GM12878 (cell line): Measurements from ENCODE around the gene DST. TPM values are rescaled to one million over a fixed set of nuclear protein-coding genes. Genes with fewer than 3 reads are reported as not detected.

Source experiments
- ATAC-seq: fragments of 200-7000 bp; cut with Tn5 transposase; 3 replicates; pipeline ENCODE4 v1.9.1; 2020; ENCODE audit warnings: mild to moderate bottlenecking, moderate library complexity
- BruUV-seq: library from RNA; stranded (reverse); fragments of 400-500 nt; replicated peaks from 2 replicates; lab custom pipeline; 2021; lab: Mats Ljungman, UMichigan
- CTCF ChIA-PET: fragments of 300-600 bp; sonication (Branson Sonifier 250); formaldehyde crosslinking; extraction: SDS; loops from one replicate; lab custom pipeline; 2021; ENCODE audit warnings: inconsistent platforms; lab: Yijun Ruan, JAX
- POLR2A ChIA-PET: fragments of 350-600 bp; formaldehyde crosslinking; extraction: SDS; loops from one replicate; lab custom pipeline; 2021; ENCODE audit warnings: inconsistent platforms; lab: Charles Lee
- RAD21 ChIA-PET: fragments of 300-600 bp; sonication (Branson Sonifier 250); formaldehyde crosslinking; loops from one replicate; lab custom pipeline; 2023; ENCODE audit warnings: antibody characterized with exemption; ENCODE audit not compliant: unreplicated experiment; lab: Charles Lee
- SMC1A ChIA-PET: fragments of 300-600 bp; sonication (Branson Sonifier 250); formaldehyde crosslinking; loops from one replicate; lab custom pipeline; 2023; ENCODE audit not compliant: unreplicated experiment, uncharacterized antibody; lab: Charles Lee
- DNase-seq: peaks from one replicate; pipeline ENCODE4 v3.0.0-alpha.2; 2011; ENCODE audit warnings: low read depth, low spot score
- FAIRE-seq: peaks from 3 replicates; lab custom pipeline; 2011; peaks lifted over from hg19 to GRCh38; lab: Jason Lieb, UNC
- H2AFZ ChIP-seq: 2 replicates; pipeline ENCODE4 v1.6.0; 2011; ENCODE audit warnings: low read depth, low read length, control low read depth; ENCODE audit not compliant: control insufficient read depth
- H3K27ac ChIP-seq: 2 replicates; pipeline ENCODE4 v1.5.1; 2011; ENCODE audit warnings: control low read depth; ENCODE audit not compliant: control insufficient read depth, insufficient read depth
- H3K27me3 ChIP-seq, 2 experiments: replicated peaks in 1 of 2; 2 replicates each; pipeline versions ENCODE4 v1.6.0 to v1.6.1; 2011; ENCODE audit warnings: low read length in 1 of 2; ENCODE audit not compliant: control insufficient read depth in 2 of 2, insufficient read depth in 2 of 2
- H3K36me3 ChIP-seq, 2 experiments: 2 replicates each; pipeline ENCODE4 v1.5.1; 2011; ENCODE audit warnings: low read length in 1 of 2; ENCODE audit not compliant: control insufficient read depth in 2 of 2, insufficient read depth in 2 of 2
- H3K4me1 ChIP-seq: 2 replicates; pipeline ENCODE4 v1.6.1; 2011; ENCODE audit warnings: mild to moderate bottlenecking, low read length, moderate library complexity, mixed read lengths; ENCODE audit not compliant: control insufficient read depth, insufficient read depth
- H3K4me2 ChIP-seq: 2 replicates; pipeline ENCODE4 v1.6.0; 2011; ENCODE audit warnings: control low read depth; ENCODE audit not compliant: control insufficient read depth, insufficient read depth
- H3K4me3 ChIP-seq: fragments of 200-600 bp; sonication (generic); 2 replicates; pipeline ENCODE4 v1.5.1; 2016
- H3K79me2 ChIP-seq: 2 replicates; pipeline ENCODE4 v1.6.0; 2011; ENCODE audit warnings: low read length; ENCODE audit not compliant: control insufficient read depth, insufficient read depth
- H3K9ac ChIP-seq: 2 replicates; pipeline ENCODE4 v1.8.0; 2011; ENCODE audit warnings: low read length, control low read depth, mixed read lengths; ENCODE audit not compliant: control insufficient read depth, insufficient read depth
- H3K9me3 ChIP-seq: replicated peaks from 3 replicates; pipeline ENCODE4 v1.5.1; 2011; ENCODE audit warnings: mild to moderate bottlenecking, low read length; ENCODE audit not compliant: control insufficient read depth, insufficient read depth
- H4K20me1 ChIP-seq: 2 replicates; pipeline ENCODE4 v1.6.0; 2011; ENCODE audit not compliant: control insufficient read depth, insufficient read depth
- BCLAF1 ChIP-seq: fragments of 450-650 bp; IDR thresholded peaks from 2 replicates; pipeline ENCODE4 v1.6.1; 2017; ENCODE audit warnings: antibody characterized with exemption, mild to moderate bottlenecking, moderate library complexity
- CBX3 ChIP-seq: fragments of 200-600 bp; sonication (generic); IDR thresholded peaks from 2 replicates; pipeline ENCODE4 v1.6.1; 2016; ENCODE audit warnings: low read depth, borderline replicate concordance
- CTCF ChIP-seq, 3 experiments: IDR thresholded peaks in 2 of 3; conservative IDR thresholded peaks in 1 of 3; 2 replicates each; pipeline ENCODE4 v1.5.1; 2011; ENCODE audit warnings: low read depth in 3 of 3, low read length in 3 of 3, mild to moderate bottlenecking in 3 of 3, control low read depth in 2 of 3, moderate library complexity in 2 of 3, inconsistent platforms in 1 of 3, mixed read lengths in 1 of 3; ENCODE audit not compliant: control insufficient read depth in 2 of 3, insufficient read depth in 1 of 3; ENCODE audit errors: extremely low read depth in 1 of 3
- ESRRA ChIP-seq: IDR thresholded peaks from 2 replicates; pipeline ENCODE4 v1.6.1; 2012; ENCODE audit warnings: mild to moderate bottlenecking, low read length, improper control_type of control experiment
- KAT2A ChIP-seq: conservative IDR thresholded peaks from 2 replicates; pipeline ENCODE4 v1.6.1; 2011; ENCODE audit warnings: low read depth, low read length; ENCODE audit not compliant: control insufficient read depth
- MEF2A ChIP-seq: IDR thresholded peaks from 2 replicates; pipeline ENCODE4 v1.6.1; 2011; ENCODE audit warnings: low read depth, mild to moderate bottlenecking, low read length, moderate library complexity; ENCODE audit not compliant: insufficient read depth
- RCOR1 ChIP-seq: conservative IDR thresholded peaks from 2 replicates; pipeline ENCODE4 v1.6.1; 2012; ENCODE audit warnings: low read depth, low read length, improper control_type of control experiment
- SRF ChIP-seq, 2 experiments: IDR thresholded peaks; 2 replicates each; pipeline ENCODE4 v1.6.1; 2011; ENCODE audit warnings: low read depth in 2 of 2, low read length in 2 of 2, mild to moderate bottlenecking in 1 of 2, moderate library complexity in 1 of 2
- SUZ12 ChIP-seq: fragments of 200-600 bp; sonication (generic); IDR thresholded peaks from one replicate; pipeline ENCODE4 v1.6.1; 2018; ENCODE audit warnings: antibody characterized with exemption, mild to moderate bottlenecking; ENCODE audit not compliant: unreplicated experiment
- ZBTB33 ChIP-seq: fragments of 450-650 bp; IDR thresholded peaks from 2 replicates; pipeline ENCODE4 v1.6.1; 2017; ENCODE audit warnings: mild to moderate bottlenecking
- whole genome bisulfite sequencing: methylation state at CpG from one replicate; pipeline ENCODE4 v1.1.6; 2016; ENCODE audit warnings: low lambda C conversion rate; ENCODE audit not compliant: insufficient replicate concordance, insufficient coverage; ENCODE audit errors: missing lambda C conversion rate; 5-methylcytosine and 5-hydroxymethylcytosine counted together
- in situ Hi-C: fragments of 300-500 bp; cut with MboI; formaldehyde crosslinking; loops from 9 replicates; pipeline ENCODE4 v1.14.3; 2018; ENCODE audit warnings: mixed read lengths
- intact Hi-C: fragments of 100-400 bp; cut with micrococcal nuclease; formaldehyde crosslinking; loops from one replicate; pipeline ENCODE4 v1.14.2; 2022; ENCODE audit not compliant: unreplicated experiment
- polyA plus RNA-seq, 11 experiments: library from polyadenylated mRNA; depleted of rRNA in 4 of 11; unstranded in 6 of 11; stranded (reverse) in 5 of 11; fragments of >200 nt; fragmentation: Nextera tagmentation in 4 of 11; fragmentation: Illumina TruSeq in 1 of 11; extraction: Ambion mirVana in 4 of 11; extraction: Trizol in 1 of 11; gene quantifications; 1 replicate in 1 of 11; 2 replicates in 10 of 11; pipeline versions ENCODE4 v1.2.1 to v1.2.3, GENCODE V29; 2011 to 2016; ENCODE audit warnings: inconsistent platforms in 2 of 11, missing spikeins in 2 of 11, low read depth in 1 of 11
- total RNA-seq, 4 experiments: library from RNA; depleted of rRNA in 3 of 4; stranded (reverse); fragments of >200 nt in 3 of 4; fragmentation: Illumina TruSeq in 1 of 4; extraction: Trizol in 1 of 4; gene quantifications; 2 replicates each; pipeline versions ENCODE4 v1.2.1 to v1.2.3, GENCODE V29; 2013 to 2021

DST gene
- total and polyA plus RNA-seq, 10 of the 15 experiments (the other 5 are each of a cell fraction or from before 2014, with no cell fraction given): 32.1 to 156 (median 75.0) TPM

- no peaks in the 10 kb centered on the region for H3K27me3 ChIP-seq
- H3K9ac ChIP-seq: no peak overlapping the region
- ChIA-PET SMC1A (no interaction called here), RAD21 (no interaction called here), CTCF (no interaction called here), POLR2A (no interaction called here)
- in situ Hi-C loops (no loop called here), intact Hi-C loops (no loop called here)
- no peak for DNase-seq
- no peak for FAIRE-seq
- no peak overlapping the region for H2AFZ ChIP-seq
- H3K27ac ChIP-seq: no peak overlapping the region
- H3K4me2 ChIP-seq: no peak overlapping the region
- TF ChIP-seq SRF (IDR thresholded peaks at IDR 0.05; ENCODE audit: low read depth in 2 of 2, low read length in 2 of 2) (no peak), BCLAF1 (no peak)
- no peaks in the 10 kb centered on the region for H3K79me2 ChIP-seq
- H3K9me3 ChIP-seq: no peaks in the 10 kb centered on the region
- 46% methylated on average over 3 of the region's 3 CpGs for WGBS
- no peaks in the 10 kb centered on the region for H3K4me1 ChIP-seq
- H4K20me1 ChIP-seq: no peaks in the 10 kb centered on the region
- no TSS peak for BruUV-seq
- no peak overlapping the region for H3K4me3 ChIP-seq
- H3K36me3 ChIP-seq: no peaks in the 10 kb centered on the region
- no peak for ATAC-seq
Measured at GRCh38 chr6:56450376-56450775, 192.3 kb downstream of the DST start.

- DNase-seq (no peak), FAIRE-seq (no peak), ATAC-seq (no peak)
- Histone ChIP-seq H3K27ac (no peak overlapping the region), H3K27me3 (no peaks in the 10 kb centered on the region), H2AFZ (no peak overlapping the region), H3K4me2 (no peak overlapping the region), H3K79me2 (no peaks in the 10 kb centered on the region), H3K36me3 (no peaks in the 10 kb centered on the region), H4K20me1 (no peaks in the 10 kb centered on the region), H3K4me1 (no peaks in the 10 kb centered on the region), H3K9me3 (no peaks in the 10 kb centered on the region), H3K9ac (no peak overlapping the region), H3K4me3 (no peak overlapping the region)
- ChIA-PET CTCF (no interaction called here), POLR2A (no interaction called here), RAD21 (no interaction called here), SMC1A (no interaction called here)
- TF ChIP-seq ZBTB33 (no peak), ESRRA (no peak), RCOR1 (no peak), KAT2A (no peak), MEF2A (no peak), CTCF (IDR thresholded peaks at IDR 0.05 in 2 of 3, conservative IDR thresholded peaks at IDR 0.05 in 1 of 3; ENCODE audit: control insufficient read depth in 2 of 3, extremely low read depth in 1 of 3, insufficient read depth in 1 of 3, low read depth in 3 of 3, low read length in 3 of 3) (no peak), SUZ12 (no peak), CBX3 (no peak)
- in situ Hi-C loops: no loop called here
- no TSS peak for BruUV-seq
- 100% methylated on average over 1 of the region's 1 CpG for WGBS
- intact Hi-C loops: loop anchor here (5.0 kb wide), 1 partner anchor 91 kb away; no protein-coding TSS in a partner anchor
Measured at GRCh38 chr6:56448046-56448445, 194.6 kb downstream of the DST start.
